VCaP (cell line): ENCODE data around the gene LY86.

ENCODE experiments used
- H3K27ac ChIP-seq: fragments of 450-650 bp; 2 replicates; pipeline ENCODE4 v1.5.1; 2017
- TF ChIP-seq, protein P1 (sequence below): fragments of 450-650 bp; conservative IDR thresholded peaks from 2 replicates; pipeline ENCODE4 v1.5.1; 2017; ENCODE audit warnings: mild to moderate bottlenecking, moderate library complexity

The LY86 gene

DNA sequence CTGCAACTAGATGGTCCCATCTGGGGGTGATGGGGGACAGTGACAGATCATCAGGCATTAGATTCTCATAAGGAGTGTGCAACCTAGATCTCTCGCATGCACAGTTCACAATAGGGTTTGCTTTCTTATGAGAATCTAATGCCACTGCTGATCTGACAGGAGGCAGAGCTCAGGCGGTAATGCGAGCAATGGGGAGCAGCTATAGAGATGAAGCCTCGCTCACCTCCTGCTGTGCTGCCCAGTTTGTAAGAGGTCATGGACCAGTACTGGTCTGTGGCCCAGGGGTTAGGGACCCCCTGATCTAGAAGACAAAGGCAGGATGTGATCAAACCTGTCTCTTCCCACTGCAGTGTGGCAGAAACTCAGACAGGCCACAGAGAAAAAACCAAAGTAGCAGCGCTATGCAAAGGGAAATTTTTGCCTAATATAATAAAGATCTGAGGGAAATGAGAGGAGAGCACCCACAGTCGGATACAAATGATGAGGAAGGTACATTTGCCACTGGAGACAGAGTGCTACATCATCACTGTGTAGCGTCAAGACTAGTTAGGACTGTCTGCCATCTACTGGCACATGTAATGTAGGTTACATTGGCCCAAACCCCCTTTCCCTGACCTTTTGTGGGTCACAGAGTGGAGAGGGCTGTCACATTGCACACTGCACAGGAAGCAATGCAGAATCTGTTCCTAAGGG, 4.1 kb upstream of the LY86 start:
- TF ChIP-seq, protein P1, sequence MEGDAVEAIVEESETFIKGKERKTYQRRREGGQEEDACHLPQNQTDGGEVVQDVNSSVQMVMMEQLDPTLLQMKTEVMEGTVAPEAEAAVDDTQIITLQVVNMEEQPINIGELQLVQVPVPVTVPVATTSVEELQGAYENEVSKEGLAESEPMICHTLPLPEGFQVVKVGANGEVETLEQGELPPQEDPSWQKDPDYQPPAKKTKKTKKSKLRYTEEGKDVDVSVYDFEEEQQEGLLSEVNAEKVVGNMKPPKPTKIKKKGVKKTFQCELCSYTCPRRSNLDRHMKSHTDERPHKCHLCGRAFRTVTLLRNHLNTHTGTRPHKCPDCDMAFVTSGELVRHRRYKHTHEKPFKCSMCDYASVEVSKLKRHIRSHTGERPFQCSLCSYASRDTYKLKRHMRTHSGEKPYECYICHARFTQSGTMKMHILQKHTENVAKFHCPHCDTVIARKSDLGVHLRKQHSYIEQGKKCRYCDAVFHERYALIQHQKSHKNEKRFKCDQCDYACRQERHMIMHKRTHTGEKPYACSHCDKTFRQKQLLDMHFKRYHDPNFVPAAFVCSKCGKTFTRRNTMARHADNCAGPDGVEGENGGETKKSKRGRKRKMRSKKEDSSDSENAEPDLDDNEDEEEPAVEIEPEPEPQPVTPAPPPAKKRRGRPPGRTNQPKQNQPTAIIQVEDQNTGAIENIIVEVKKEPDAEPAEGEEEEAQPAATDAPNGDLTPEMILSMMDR, result peak; percentile 20; the same call in 1 of the 2 replicates
- H3K27ac ChIP-seq, result no peak overlapping the region

DNA sequence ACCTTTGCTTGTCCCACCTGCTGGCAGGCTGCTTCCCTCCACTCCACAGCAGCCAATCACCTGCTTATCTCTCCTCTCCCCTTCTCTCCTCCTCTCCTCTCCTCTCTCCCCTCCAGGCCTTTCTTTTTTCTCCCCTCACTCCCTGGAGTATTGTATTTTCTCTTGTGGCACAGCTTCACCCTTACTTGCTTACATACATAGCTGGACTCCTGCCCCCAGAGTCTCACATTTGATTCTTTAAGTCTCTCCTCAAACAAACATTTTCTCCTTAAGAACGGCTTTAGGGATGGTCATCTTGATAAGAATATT, 3.6 kb upstream of the LY86 start:
- H3K27ac ChIP-seq, result no peak overlapping the region
- TF ChIP-seq, protein P1, result 0 out of 2 replicates have a peak, but pooled peaks have one; percentile 1

DNA sequence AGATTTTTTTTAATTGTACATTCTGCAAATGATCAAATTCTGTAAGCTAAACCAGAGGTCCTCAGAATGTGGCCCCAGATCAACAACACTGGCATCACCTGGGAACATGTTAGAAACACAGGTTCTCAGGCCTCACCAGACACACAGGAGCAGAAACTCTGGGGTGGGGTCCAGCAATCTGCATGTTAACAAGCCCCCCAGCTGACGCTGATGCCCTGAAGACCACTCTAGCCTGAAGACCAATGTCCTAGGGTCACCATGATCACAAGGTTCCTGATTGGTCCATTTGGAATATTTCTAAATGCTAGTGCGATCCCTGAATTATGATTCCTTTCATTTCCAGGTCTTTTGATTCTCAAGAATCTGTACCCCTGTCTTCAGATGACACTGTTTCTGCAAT, 2.4 kb upstream of the LY86 start:
- H3K27ac ChIP-seq, result no peak overlapping the region

DNA sequence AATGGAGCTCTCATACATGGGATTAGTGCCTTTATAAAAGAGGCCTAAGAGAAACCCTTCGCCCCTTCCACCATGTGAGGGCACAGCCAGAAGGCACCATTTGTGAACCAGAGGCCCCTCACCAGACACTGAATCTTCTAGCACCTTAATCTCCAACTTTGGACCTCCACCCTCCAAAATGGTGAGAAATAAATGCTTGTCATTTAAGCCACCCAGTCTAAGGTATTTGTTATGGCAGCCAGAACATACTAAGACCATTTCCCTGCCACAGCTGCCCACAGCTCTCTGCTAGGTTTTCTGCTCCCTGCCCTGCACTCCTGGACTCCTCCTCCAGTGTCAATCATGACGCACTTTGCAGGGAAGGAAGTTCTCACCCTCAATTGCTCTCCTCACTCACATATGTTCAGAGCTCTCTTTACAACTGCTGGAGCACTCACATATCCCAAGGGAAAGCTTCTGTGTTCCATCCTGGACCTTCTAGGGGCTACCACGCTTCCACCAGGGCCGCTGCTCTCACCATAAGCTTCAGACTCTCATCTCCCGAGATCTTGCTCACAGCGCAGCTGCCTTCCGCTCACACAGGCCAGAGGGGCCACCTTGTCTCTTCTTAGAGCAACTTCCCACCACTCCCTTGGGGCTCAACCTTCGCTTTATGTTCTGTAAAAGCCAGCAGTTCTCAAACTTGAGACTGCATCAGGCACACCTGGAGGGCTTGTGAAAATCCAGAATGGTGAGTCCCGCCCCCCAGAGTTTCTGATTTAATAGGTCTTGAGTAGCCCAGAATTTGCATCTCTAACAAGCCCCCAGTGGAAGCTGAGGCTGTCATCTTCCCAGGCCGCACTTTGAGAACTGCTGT, 1.6 kb upstream of the LY86 start:
- H3K27ac ChIP-seq, result no peak overlapping the region
- TF ChIP-seq, protein P1, result no peak

More for the DNA sequence above, 2.4 kb upstream of the LY86 start:
- TF ChIP-seq, protein P1, result no peak

DNA sequence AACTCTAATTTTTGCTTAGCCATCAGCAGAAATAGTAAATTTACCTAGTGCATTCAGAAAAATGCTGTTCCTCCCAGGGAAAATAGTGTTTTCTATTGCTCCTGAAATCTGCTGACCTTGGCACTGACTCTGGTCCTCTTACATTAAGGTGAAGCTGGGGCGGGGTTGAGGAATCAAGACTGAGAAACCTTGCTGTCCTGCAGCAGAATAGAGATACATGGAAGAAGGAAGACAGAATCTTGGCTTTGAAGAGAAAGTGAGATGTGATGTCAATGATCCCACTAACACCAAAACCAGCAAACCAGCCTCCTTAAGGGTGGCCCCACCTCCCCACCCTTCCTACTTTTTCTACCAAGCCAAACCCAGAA, 840 bp upstream of the LY86 start:
- TF ChIP-seq, protein P1, result no peak

DNA sequence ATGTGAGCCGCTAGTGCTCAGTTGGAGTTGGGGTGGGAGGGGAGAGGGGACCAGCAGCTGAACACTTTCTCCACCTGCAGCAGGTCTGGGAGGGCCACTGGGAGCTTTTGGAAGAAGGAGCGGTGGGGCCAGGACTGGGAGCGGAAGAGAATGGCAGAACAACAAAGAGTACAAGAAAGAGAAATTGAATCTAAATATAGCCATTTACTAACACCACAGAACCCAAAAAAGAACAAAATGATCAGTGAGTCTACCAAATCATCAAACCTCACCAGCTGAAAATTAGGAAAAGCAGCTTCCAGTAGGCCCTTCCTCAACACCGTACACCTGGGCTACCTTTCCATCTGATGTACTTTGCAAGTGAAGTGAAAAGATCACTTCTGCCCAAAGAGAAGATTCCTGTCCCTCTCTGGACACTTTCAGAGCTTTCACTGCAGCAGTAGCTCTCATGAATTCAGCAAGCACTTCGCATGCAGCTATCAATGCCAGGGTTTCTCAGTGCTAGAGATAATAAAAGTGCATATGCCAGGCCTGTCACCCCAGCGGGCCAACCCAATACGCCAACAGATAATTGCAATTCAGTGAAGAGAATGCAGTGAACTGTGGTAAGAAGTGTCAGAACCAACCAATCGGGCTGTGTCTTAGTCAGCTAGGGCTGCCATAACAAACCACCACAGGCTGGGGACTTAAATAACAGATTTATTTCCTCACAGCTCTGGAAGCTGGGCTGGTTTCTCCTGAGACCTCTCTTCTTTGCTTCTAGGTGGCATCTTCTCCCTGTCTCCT, 597 bp downstream of the LY86 start:
- no peak overlapping the region for H3K27ac ChIP-seq
- TF ChIP-seq, protein P1, result no peak

More for the DNA sequence above, 840 bp upstream of the LY86 start:
- no peak overlapping the region for H3K27ac ChIP-seq

DNA sequence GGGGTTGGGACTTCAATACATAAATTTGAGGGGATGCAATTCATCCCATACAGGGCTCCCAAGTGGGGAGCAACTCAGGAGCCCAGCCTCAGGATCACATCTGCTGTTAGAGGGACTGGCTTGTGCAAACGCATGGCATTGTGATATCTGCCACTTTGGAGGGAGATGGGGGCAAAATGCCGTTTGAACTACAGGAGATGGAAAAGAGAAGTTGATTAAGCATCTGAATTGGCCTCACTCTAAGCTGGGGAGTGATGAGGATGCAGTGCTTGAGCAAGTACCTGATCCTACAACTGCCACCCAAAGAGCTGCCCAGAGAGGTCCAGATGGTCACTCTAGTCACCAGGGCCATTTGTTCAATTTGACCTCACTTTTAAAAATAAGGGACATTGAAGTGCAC, 2.0 kb downstream of the LY86 start:
- TF ChIP-seq, protein P1, result no peak

More for the DNA sequence above, 2.0 kb downstream of the LY86 start:
- no peak overlapping the region for H3K27ac ChIP-seq
